ENCODE data around the gene EHF. TPM values are rescaled to one million over a fixed set of nuclear protein-coding genes. Genes with fewer than 3 reads are reported as not detected.

Gene EHF
- total RNA-seq, 4 donors from 2014 or later: 3.8 to 13.9 (median 8.1) TPM

DNA sequence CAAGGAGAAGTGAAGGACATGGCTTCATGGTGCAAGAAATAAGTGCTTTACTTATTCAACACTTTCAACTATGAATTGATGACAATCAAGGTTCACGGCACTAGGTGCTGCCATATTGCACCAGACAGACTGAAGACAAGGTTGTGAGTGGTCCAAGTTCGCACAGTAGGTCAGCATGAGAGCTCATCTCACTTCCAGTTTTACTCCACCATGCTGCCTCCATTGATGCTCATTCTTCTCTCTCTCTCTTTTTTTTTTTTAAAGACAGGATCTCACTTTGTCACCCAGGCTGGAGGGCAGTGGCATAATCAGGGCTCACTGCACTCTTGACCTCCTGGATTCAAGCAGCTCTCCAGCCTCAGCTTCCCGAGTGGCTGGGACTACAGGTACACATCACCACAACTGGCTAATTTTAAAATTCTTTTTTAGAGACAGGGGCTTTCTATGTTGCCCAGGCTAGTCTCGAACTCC lies 47.7 kb downstream of the EHF start:
- intact Hi-C loops (cut with DNase I): no loop called here
- Histone ChIP-seq H3K4me1 (no peaks in the 10 kb centered on the region), H3K9me3 (no peaks in the 10 kb centered on the region), H3K36me3 (no peaks in the 10 kb centered on the region), H3K27ac (no peak overlapping the region), H3K4me3 (replicated peaks in 1 of 3) (no peak overlapping the region), H3K27me3 (no peaks in the 10 kb centered on the region)
- TF ChIP-seq CTCF (IDR thresholded peaks at IDR 0.05) (no peak), POLR2A (IDR thresholded peaks at IDR 0.05) (no peak)
- DNase-seq: no peak
- WGBS, 2 donors: 88 to 92% methylated on average over 4 of the region's 4 CpGs

- no peak overlapping the region for H3K27ac ChIP-seq
- H3K4me1 ChIP-seq: no peaks in the 10 kb centered on the region
- no peak for TF ChIP-seq POLR2A (IDR thresholded peaks at IDR 0.05)
- no peak for TF ChIP-seq CTCF (IDR thresholded peaks at IDR 0.05)
- H3K36me3 ChIP-seq: no peaks in the 10 kb centered on the region
- H3K9me3 ChIP-seq: no peaks in the 10 kb centered on the region
- WGBS, 2 donors: 77 to 80% methylated on average over 3 of the region's 3 CpGs
- H3K4me3 ChIP-seq (replicated peaks in 1 of 3): no peak overlapping the region
- no peak for DNase-seq
- H3K27me3 ChIP-seq: no peaks in the 10 kb centered on the region
- intact Hi-C loops (cut with DNase I): no loop called here
These were observed 48.6 kb downstream of the EHF start for GRCh38 chr11:34669458-34669857.

DNA sequence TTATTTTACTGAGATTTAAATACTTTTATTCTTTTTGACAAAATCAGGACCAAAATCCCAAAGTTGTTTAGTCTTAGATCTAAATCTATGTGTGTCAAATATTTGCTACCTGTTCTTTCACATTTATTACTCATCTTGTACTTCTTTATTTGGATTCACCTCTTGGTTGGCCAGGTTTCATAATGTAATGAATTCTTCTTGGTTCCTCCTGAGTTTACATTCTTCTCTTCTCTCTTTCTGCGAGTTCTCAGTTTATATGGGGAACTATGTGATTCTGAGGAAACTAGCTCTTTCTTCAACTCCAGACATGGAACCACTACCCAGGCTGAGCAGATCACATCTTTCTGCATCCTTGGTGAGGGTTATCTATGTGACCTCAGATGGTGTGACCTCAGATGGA lies 50.2 kb downstream of the EHF start:
- no peaks in the 10 kb centered on the region for H3K4me1 ChIP-seq
- DNase-seq: no peak
- no peaks in the 10 kb centered on the region for H3K27me3 ChIP-seq
- no peak overlapping the region for H3K27ac ChIP-seq
- 90 to 94% methylated on average over 1 of the region's 1 CpG for WGBS, 2 donors
- intact Hi-C loops (cut with DNase I): no loop called here
- no peaks in the 10 kb centered on the region for H3K36me3 ChIP-seq
- TF ChIP-seq POLR2A (IDR thresholded peaks at IDR 0.05): no peak
- TF ChIP-seq CTCF (IDR thresholded peaks at IDR 0.05): no peak
- no peak overlapping the region for H3K4me3 ChIP-seq (replicated peaks in 1 of 3)
- H3K9me3 ChIP-seq: no peaks in the 10 kb centered on the region

- Histone ChIP-seq H3K9me3 (no peaks in the 10 kb centered on the region), H3K27me3 (no peaks in the 10 kb centered on the region), H3K27ac (no peak overlapping the region), H3K4me3 (replicated peaks in 1 of 3) (no peak overlapping the region), H3K4me1 (no peaks in the 10 kb centered on the region), H3K36me3 (no peaks in the 10 kb centered on the region)
- intact Hi-C loops (cut with DNase I): no loop called here
- no peak for DNase-seq
- no peak for TF ChIP-seq CTCF (IDR thresholded peaks at IDR 0.05)
- no peak for TF ChIP-seq POLR2A (IDR thresholded peaks at IDR 0.05)
- 66 to 80% methylated on average over 1 of the region's 1 CpG for WGBS, 2 donors
These were observed 51.1 kb downstream of the EHF start for GRCh38 chr11:34671946-34672345.

GRCh38 chr11:34674038-34674437 lies 53.1 kb downstream of the EHF start:
- Histone ChIP-seq H3K4me1 (no peaks in the 10 kb centered on the region), H3K4me3 (replicated peaks in 1 of 3) (no peak overlapping the region), H3K36me3 (no peaks in the 10 kb centered on the region), H3K27ac (no peak overlapping the region), H3K9me3 (no peaks in the 10 kb centered on the region), H3K27me3 (no peaks in the 10 kb centered on the region)
- intact Hi-C loops (cut with DNase I): no loop called here
- 0 to 2% methylated on average over 1 of the region's 1 CpG for WGBS, 2 donors
- TF ChIP-seq POLR2A (IDR thresholded peaks at IDR 0.05): no peak
- TF ChIP-seq CTCF (IDR thresholded peaks at IDR 0.05): no peak
- DNase-seq: no peak

Data from thyroid gland (tissue), 4 donors.